Mucosa of descending colon (tissue), 3 donors: ENCODE measurements around the gene SDK2. TPM values are rescaled to one million over a fixed set of nuclear protein-coding genes. Genes with fewer than 3 reads are reported as not detected.

Experiments
- ATAC-seq: fragments of 200-7000 bp; cut with Tn5 transposase; one replicate; pipeline ENCODE4 v1.9.1; 2020; ENCODE audit warnings: mild to moderate bottlenecking, moderate library complexity
- DNase-seq, 3 donors: peaks; one replicate each; pipeline ENCODE4 v3.0.0-alpha.2; 2020
- H3K36me3 ChIP-seq: fragments of 200-600 bp; one replicate; pipeline ENCODE4 v1.8.0; 2021; ENCODE audit warnings: low read depth, mild to moderate bottlenecking
- H3K4me1 ChIP-seq: fragments of 200-600 bp; one replicate; pipeline ENCODE4 v1.8.0; 2021; ENCODE audit warnings: low read depth, mild to moderate bottlenecking
- H3K4me3 ChIP-seq: fragments of 200-600 bp; one replicate; pipeline ENCODE4 v1.8.0; 2021; ENCODE audit warnings: mild to moderate bottlenecking
- H3K9me3 ChIP-seq: fragments of 200-600 bp; one replicate; pipeline ENCODE4 v1.8.0; 2021; ENCODE audit warnings: mild to moderate bottlenecking
- CTCF ChIP-seq: fragments of 200-600 bp; IDR thresholded peaks from one replicate; pipeline ENCODE4 v1.8.0; 2022; ENCODE audit warnings: antibody characterized with exemption, mild to moderate bottlenecking
- intact Hi-C, 2 donors: fragments of 100-400 bp; cut with DNase I in 1 of 2; cut with micrococcal nuclease in 1 of 2; formaldehyde crosslinking; loops; one replicate each; pipeline versions ENCODE4 v1.11.0 to v1.11.1; 2022; cut with DNase I, micrococcal nuclease
- total RNA-seq, 3 donors: library from RNA; stranded (reverse); fragmentation: NEBNext Ultra II Directional in 2 of 3; extraction: Animal tissue kit (Norgen Biotek cat#: 25700) in 2 of 3; gene quantifications; one replicate each; pipeline versions ENCODE4 v1.2.1 to v1.2.4, GENCODE V29; 2021 to 2023
- donor health status: DM: no; HTN: no; CAD: no; lungs with moderate emphysema.
- donor health status: DM: no; HTN: no; CAD: no.
- donor health status: DM: no; HTN: yes; CAD: no.

SDK2 gene
- total RNA-seq, 3 donors from 2014 or later = 1.2 to 1.6 (median 1.3) TPM

- no peaks in the 10 kb centered on the region for H3K4me1 ChIP-seq
- H3K4me3 ChIP-seq = no peak overlapping the region
- no peak for TF ChIP-seq CTCF
- H3K36me3 ChIP-seq = no peaks in the 10 kb centered on the region
- no peaks in the 10 kb centered on the region for H3K9me3 ChIP-seq
- ATAC-seq = no peak
- DNase-seq = no peak
- intact Hi-C loops = loop anchor here in 1 of 2 donors (2.0 kb wide), 1 partner anchor 111 kb away; no protein-coding TSS in a partner anchor
Observed at GRCh38 chr17:73368085-73368631, 276.1 kb downstream of the SDK2 start.

GRCh38 chr17:73365906-73366623 is 278.2 kb downstream of the SDK2 start:
- no peak for ATAC-seq
- DNase-seq = no peak
- H3K4me1 ChIP-seq = no peaks in the 10 kb centered on the region
- intact Hi-C loops = no loop called here
- H3K4me3 ChIP-seq = no peak overlapping the region
- H3K36me3 ChIP-seq = no peaks in the 10 kb centered on the region
- no peaks in the 10 kb centered on the region for H3K9me3 ChIP-seq
- no peak for TF ChIP-seq CTCF

GRCh38 chr17:73365301-73365874 is 278.9 kb downstream of the SDK2 start:
- no peak overlapping the region for H3K4me3 ChIP-seq
- intact Hi-C loops = no loop called here
- ATAC-seq (no peak), DNase-seq (no peak)
- no peaks in the 10 kb centered on the region for H3K36me3 ChIP-seq
- no peaks in the 10 kb centered on the region for H3K4me1 ChIP-seq
- no peak for TF ChIP-seq CTCF
- H3K9me3 ChIP-seq = no peaks in the 10 kb centered on the region

GRCh38 chr17:73364155-73364522 is 280.1 kb downstream of the SDK2 start:
- no peak for TF ChIP-seq CTCF
- no peak overlapping the region for H3K4me3 ChIP-seq
- ATAC-seq (no peak), DNase-seq (no peak)
- intact Hi-C loops = no loop called here
- no peaks in the 10 kb centered on the region for H3K4me1 ChIP-seq
- H3K9me3 ChIP-seq = no peaks in the 10 kb centered on the region
- H3K36me3 ChIP-seq = no peaks in the 10 kb centered on the region

GRCh38 chr17:73363442-73364154 is 280.6 kb downstream of the SDK2 start:
- Histone ChIP-seq H3K36me3 (no peaks in the 10 kb centered on the region), H3K4me1 (no peaks in the 10 kb centered on the region), H3K9me3 (no peaks in the 10 kb centered on the region), H3K4me3 (no peak overlapping the region)
- no peak for TF ChIP-seq CTCF
- DNase-seq = no peak
- peak; percentile 68 for ATAC-seq
- intact Hi-C loops = no loop called here
